ENCODE results near the gene P4HA2. TPM values are rescaled to one million over a fixed set of nuclear protein-coding genes. Genes with fewer than 3 reads are reported as not detected.
A peak's percentile ranks its signal among the peaks of the same experiment; 100 is the strongest.

Gene P4HA2
- total RNA-seq = 44.9 and 47.0 TPM in 2 replicates

DNA sequence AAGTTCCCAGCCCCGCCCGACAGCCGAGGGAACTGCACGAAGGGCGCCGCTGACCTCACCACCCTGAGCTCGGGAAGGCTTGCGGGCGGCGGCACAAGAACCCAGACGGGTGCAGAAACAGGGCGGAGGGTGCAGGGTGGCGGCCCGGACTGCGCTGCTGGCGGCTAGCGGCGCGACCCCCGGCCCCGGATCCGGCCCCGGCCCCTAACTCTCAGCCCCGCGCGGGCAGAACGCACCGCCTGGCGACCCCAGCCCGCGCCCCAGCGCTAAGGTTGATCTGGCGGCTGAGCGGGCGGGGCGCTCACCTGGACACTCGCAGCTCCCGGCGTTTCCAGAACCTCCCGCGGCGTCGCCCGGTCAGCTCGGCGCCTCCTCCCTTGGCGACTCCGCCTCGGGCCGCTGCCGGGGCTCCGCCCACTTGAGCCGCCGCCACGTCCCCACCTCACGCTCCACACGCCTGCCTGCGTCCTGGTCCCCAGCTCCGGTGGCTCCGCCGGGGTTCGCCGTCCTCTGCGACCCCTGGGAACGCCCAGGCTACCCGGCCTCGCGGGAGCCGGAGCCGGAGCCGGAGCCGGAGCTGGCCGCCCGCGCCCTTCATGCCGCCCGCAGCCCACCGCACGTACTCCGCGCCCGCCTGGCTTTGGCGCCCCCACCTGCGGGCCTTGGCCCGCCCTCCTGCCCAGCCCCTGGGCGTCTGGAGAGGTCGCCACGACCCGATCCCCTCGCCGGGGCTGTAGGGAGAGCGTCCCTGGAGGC, at the start of gene P4HA2:
P4HA2 (minus strand) TSS at position 369 of the 756 bp plus-strand sequence. CDS start 9,227 bp downstream, outside the sequence.
- Mint-ChIP-seq H3K27ac (no peak within 1 kb of the TSS), H3K9me3 (no peaks in the 10 kb centered on the region), H3K4me3 (ENCODE audit: low read depth) (peak within 1 kb of the TSS; percentile 76), H3K4me1 (ENCODE audit: low read depth) (peaks cover 56% of the 10 kb centered on the region), H3K36me3 (ENCODE audit: low read depth) (peaks cover 28% of the 10 kb centered on the region), H3K27me3 (ENCODE audit: low read depth) (peaks cover 12% of the 10 kb centered on the region)
- peak; percentile 40 for DNase-seq (ENCODE audit: low spot score)
- intact Hi-C loops (cut with micrococcal nuclease) = loop anchor here (2.0 to 5.0 kb wide), 2 partner anchors 19 to 35 kb away; no protein-coding TSS in a partner anchor

DNA sequence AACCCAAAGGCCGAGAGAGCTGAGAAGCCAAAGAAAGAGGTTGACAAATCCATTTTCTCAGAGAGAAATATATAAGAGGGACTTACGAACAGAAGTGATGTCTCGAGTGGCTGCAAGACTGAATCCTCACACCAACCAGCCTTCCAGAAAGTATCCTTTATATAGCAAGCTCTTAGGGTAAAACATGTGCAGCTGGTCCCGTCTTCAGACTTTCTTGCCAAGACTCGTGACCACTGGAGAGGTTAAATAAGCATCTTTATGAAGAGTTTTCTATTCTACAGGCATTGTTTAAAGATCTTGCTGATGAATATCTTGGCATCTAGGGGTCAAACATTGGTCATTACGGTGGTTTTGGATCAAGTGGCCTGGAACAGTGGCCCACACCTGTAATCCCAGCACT, 49.6 kb upstream of the P4HA2 start:
- peaks cover 7% of the 10 kb centered on the region for H3K27me3 Mint-ChIP-seq (ENCODE audit: low read depth)

GRCh38 chr5:132275367-132276220, 47.9 kb upstream of the P4HA2 start:
- peaks cover 3% of the 10 kb centered on the region for H3K4me1 Mint-ChIP-seq (ENCODE audit: low read depth)
- peaks cover 7% of the 10 kb centered on the region for H3K27me3 Mint-ChIP-seq (ENCODE audit: low read depth)
- no peak overlapping the region for H3K27ac Mint-ChIP-seq

More for the DNA sequence above, 49.6 kb upstream of the P4HA2 start:
- Mint-ChIP-seq H3K4me1 (ENCODE audit: low read depth) (peaks cover 3% of the 10 kb centered on the region), H3K36me3 (ENCODE audit: low read depth) (no peaks in the 10 kb centered on the region), H3K4me3 (ENCODE audit: low read depth) (no peak overlapping the region), H3K27ac (no peak overlapping the region), H3K9me3 (no peaks in the 10 kb centered on the region)
- intact Hi-C loops (cut with micrococcal nuclease) = no loop called here
- DNase-seq (ENCODE audit: low spot score) = no peak

GRCh38 chr5:132274050-132274792, 46.6 kb upstream of the P4HA2 start:
- no peaks in the 10 kb centered on the region for H3K9me3 Mint-ChIP-seq
- peaks cover 3% of the 10 kb centered on the region for H3K4me1 Mint-ChIP-seq (ENCODE audit: low read depth)
- H3K27me3 Mint-ChIP-seq (ENCODE audit: low read depth) = peaks cover 5% of the 10 kb centered on the region
- no peaks in the 10 kb centered on the region for H3K36me3 Mint-ChIP-seq (ENCODE audit: low read depth)
- no peak for DNase-seq (ENCODE audit: low spot score)
- no peak overlapping the region for H3K27ac Mint-ChIP-seq
- no peak overlapping the region for H3K4me3 Mint-ChIP-seq (ENCODE audit: low read depth)
- intact Hi-C loops (cut with micrococcal nuclease) = no loop called here

More at GRCh38 chr5:132275367-132276220, 47.9 kb upstream of the P4HA2 start:
- Mint-ChIP-seq H3K9me3 (no peaks in the 10 kb centered on the region), H3K36me3 (ENCODE audit: low read depth) (no peaks in the 10 kb centered on the region), H3K4me3 (ENCODE audit: low read depth) (no peak overlapping the region)
- intact Hi-C loops (cut with micrococcal nuclease) = no loop called here
- no peak for DNase-seq (ENCODE audit: low spot score)

DNA sequence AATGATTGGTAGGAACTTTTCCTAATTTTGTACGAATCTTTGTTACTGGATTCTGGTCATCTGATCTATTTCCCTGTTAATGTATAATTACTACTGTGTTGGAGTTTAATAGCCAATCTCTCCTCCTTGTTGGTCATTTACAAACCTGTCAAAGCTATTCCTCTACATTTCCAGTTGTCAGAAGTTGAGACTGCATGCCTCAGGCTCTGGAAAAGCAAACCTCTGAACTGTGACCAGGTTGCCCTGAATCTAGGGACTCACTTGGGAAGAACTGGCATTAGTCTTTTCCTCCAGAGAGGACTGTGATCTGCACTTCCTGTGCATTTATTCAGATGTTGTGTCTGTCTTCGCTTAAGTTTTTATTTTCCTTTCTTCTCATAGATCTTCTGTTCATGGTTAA, 46.0 kb upstream of the P4HA2 start:
- no peak overlapping the region for H3K4me3 Mint-ChIP-seq (ENCODE audit: low read depth)
- no peak overlapping the region for H3K27ac Mint-ChIP-seq
- H3K27me3 Mint-ChIP-seq (ENCODE audit: low read depth) = peaks cover 5% of the 10 kb centered on the region
- H3K4me1 Mint-ChIP-seq (ENCODE audit: low read depth) = peaks cover 3% of the 10 kb centered on the region
- no peak for DNase-seq (ENCODE audit: low spot score)
- H3K9me3 Mint-ChIP-seq = no peaks in the 10 kb centered on the region
- H3K36me3 Mint-ChIP-seq (ENCODE audit: low read depth) = no peaks in the 10 kb centered on the region
- intact Hi-C loops (cut with micrococcal nuclease) = loop anchor here (1.0 to 2.0 kb wide), 2 partner anchors 19 to 228 kb away; no protein-coding TSS in a partner anchor

- H3K4me1 Mint-ChIP-seq (ENCODE audit: low read depth) = peaks cover 3% of the 10 kb centered on the region
- peaks cover 5% of the 10 kb centered on the region for H3K27me3 Mint-ChIP-seq (ENCODE audit: low read depth)
- peak overlapping the region; percentile 6 for H3K27ac Mint-ChIP-seq
- peak; percentile 52 for DNase-seq (ENCODE audit: low spot score)
- no peaks in the 10 kb centered on the region for H3K9me3 Mint-ChIP-seq
- no peak overlapping the region for H3K4me3 Mint-ChIP-seq (ENCODE audit: low read depth)
- intact Hi-C loops (cut with micrococcal nuclease) = loop anchor here (1.0 to 2.0 kb wide), 2 partner anchors 20 to 229 kb away; no protein-coding TSS in a partner anchor
- no peaks in the 10 kb centered on the region for H3K36me3 Mint-ChIP-seq (ENCODE audit: low read depth)
Observed at GRCh38 chr5:132272311-132273210, 44.9 kb upstream of the P4HA2 start.

DNA sequence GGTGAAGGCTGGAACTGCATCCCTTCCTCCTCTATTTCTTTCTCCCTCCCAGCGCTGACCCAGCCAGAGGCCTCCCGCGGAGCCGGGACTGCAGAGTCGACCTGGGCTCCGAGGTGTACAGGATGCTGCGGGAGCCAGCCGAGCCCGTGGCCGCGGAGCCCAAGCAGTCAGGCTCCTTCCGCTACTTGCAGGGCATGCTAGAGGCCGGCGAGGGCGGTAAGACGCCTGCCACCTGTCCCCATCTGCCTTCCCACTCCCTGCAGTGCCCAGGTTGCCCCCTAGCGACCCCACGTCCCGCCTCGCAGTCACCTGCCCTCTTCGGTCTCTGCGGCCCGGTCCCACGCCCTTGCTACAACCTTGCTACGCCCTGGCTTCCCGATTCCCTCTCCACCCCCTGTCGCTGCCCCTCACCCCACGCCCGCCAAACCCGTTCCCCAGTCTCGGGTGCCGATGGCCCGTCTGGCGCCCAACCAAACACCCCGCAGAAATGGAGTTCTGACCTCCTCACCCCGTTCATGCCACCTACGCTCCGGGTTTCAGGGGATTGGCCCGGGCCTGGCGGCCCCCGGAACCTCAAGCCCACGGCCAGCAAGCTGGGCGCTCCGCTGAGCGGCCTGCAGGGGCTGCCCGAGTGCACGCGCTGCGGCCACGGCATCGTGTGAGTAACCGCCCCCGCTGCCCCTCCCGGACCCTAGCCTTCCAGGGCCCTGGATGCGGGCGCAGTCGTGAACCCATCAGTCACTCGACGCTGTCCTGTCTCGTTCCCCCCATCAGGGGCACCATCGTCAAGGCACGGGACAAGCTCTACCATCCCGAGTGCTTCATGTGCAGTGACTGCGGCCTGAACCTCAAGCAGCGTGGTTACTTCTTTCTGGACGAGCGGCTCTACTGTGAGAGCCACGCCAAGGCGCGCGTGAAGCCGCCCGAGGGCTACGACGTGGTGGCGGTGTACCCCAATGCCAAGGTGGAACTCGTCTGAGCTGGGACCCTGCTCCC, 43.9 kb upstream of the P4HA2 start:
- Mint-ChIP-seq H3K36me3 (ENCODE audit: low read depth) (no peaks in the 10 kb centered on the region), H3K4me3 (ENCODE audit: low read depth) (no peak overlapping the region), H3K4me1 (ENCODE audit: low read depth) (peaks cover 3% of the 10 kb centered on the region), H3K9me3 (no peaks in the 10 kb centered on the region), H3K27me3 (ENCODE audit: low read depth) (peaks cover 5% of the 10 kb centered on the region), H3K27ac (no peak overlapping the region)
- intact Hi-C loops (cut with micrococcal nuclease) = loop anchor here (2.0 kb wide), 1 partner anchor 21 kb away; no protein-coding TSS in a partner anchor
- DNase-seq (ENCODE audit: low spot score) = no peak

- Mint-ChIP-seq H3K36me3 (ENCODE audit: low read depth) (no peaks in the 10 kb centered on the region), H3K9me3 (no peaks in the 10 kb centered on the region), H3K27me3 (ENCODE audit: low read depth) (peaks cover 5% of the 10 kb centered on the region), H3K4me1 (ENCODE audit: low read depth) (peaks cover 3% of the 10 kb centered on the region), H3K27ac (no peak overlapping the region), H3K4me3 (ENCODE audit: low read depth) (no peak overlapping the region)
- intact Hi-C loops (cut with micrococcal nuclease) = no loop called here
- DNase-seq (ENCODE audit: low spot score) = no peak
Observed at GRCh38 chr5:132270706-132271105, 43.1 kb upstream of the P4HA2 start.

DNA sequence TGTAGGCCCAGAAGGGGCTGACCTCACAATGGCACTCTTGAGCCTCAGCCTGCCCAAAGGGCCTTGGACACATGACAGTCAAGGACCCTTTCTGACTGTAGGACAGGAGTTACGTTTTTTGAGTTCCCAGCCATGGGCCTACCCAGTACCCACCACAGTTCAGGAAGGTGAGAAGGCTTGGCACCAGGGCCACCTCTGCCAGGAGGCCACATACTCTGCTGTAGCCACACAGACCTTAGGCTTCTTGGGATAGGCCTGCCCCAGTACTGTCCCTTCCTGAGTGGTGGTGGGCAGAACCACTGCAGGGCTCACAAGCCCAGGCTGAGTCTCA, 42.6 kb upstream of the P4HA2 start:
- Mint-ChIP-seq H3K27ac (no peak overlapping the region), H3K4me1 (ENCODE audit: low read depth) (peaks cover 3% of the 10 kb centered on the region), H3K27me3 (ENCODE audit: low read depth) (peaks cover 5% of the 10 kb centered on the region), H3K9me3 (no peaks in the 10 kb centered on the region), H3K4me3 (ENCODE audit: low read depth) (no peak overlapping the region), H3K36me3 (ENCODE audit: low read depth) (no peaks in the 10 kb centered on the region)
- intact Hi-C loops (cut with micrococcal nuclease) = no loop called here
- DNase-seq (ENCODE audit: low spot score) = no peak

- intact Hi-C loops (cut with micrococcal nuclease) = no loop called here
- H3K27me3 Mint-ChIP-seq (ENCODE audit: low read depth) = peaks cover 5% of the 10 kb centered on the region
- no peak overlapping the region for H3K4me3 Mint-ChIP-seq (ENCODE audit: low read depth)
Observed at GRCh38 chr5:132269635-132270334, 42.1 kb upstream of the P4HA2 start.

More at GRCh38 chr5:132269635-132270334, 42.1 kb upstream of the P4HA2 start:
- no peak for DNase-seq (ENCODE audit: low spot score)
- H3K36me3 Mint-ChIP-seq (ENCODE audit: low read depth) = no peaks in the 10 kb centered on the region
- H3K27ac Mint-ChIP-seq = no peak overlapping the region
- peaks cover 8% of the 10 kb centered on the region for H3K4me1 Mint-ChIP-seq (ENCODE audit: low read depth)
- H3K9me3 Mint-ChIP-seq = no peaks in the 10 kb centered on the region

Data from activated T-helper 2 cell treated with anti-CD3 and anti-CD28 coated beads, Interferon-gamma antibody, Interleukin-2, Interleukin-4, amounts not matched to agents 10 μg/mL and 5 μg/mL and 100 μg/mL, durations not matched to agents 14 hours and 24 hours and 36 hours (primary cell).